Uterus (tissue), 2 donors: ENCODE measurements around the gene DENND2D.

Experiments used
- CTCF ChIP-seq, 4 experiments: fragments of 200-600 bp in 2 of 4; fragments of 450-650 bp in 2 of 4; sonication (generic) in 2 of 4; IDR thresholded peaks; one replicate each; pipeline ENCODE4 v1.5.1; 2016 to 2019; ENCODE audit warnings: antibody characterized with exemption in 4 of 4, mild to moderate bottlenecking in 2 of 4, moderate library complexity in 1 of 4
- POLR2A ChIP-seq, 2 donors: fragments of 450-650 bp; IDR thresholded peaks; one replicate each; pipeline ENCODE4 v1.6.1; 2016; ENCODE audit warnings: antibody characterized with exemption in 2 of 2, mild to moderate bottlenecking in 1 of 2, moderate library complexity in 1 of 2

- TF ChIP-seq CTCF (IDR thresholded peaks at IDR 0.05): peak in 1 of 4 experiments; percentile 16
- TF ChIP-seq POLR2A (IDR thresholded peaks at IDR 0.05): peak; percentile 10 to 37
Measured at GRCh38 chr1:111139956-111140679, 60.3 kb downstream of the DENND2D start, which contains the start of the genes CEPT1 and DRAM2.
